ENCODE measurements around the gene EHHADH.

The EHHADH gene

DNA sequence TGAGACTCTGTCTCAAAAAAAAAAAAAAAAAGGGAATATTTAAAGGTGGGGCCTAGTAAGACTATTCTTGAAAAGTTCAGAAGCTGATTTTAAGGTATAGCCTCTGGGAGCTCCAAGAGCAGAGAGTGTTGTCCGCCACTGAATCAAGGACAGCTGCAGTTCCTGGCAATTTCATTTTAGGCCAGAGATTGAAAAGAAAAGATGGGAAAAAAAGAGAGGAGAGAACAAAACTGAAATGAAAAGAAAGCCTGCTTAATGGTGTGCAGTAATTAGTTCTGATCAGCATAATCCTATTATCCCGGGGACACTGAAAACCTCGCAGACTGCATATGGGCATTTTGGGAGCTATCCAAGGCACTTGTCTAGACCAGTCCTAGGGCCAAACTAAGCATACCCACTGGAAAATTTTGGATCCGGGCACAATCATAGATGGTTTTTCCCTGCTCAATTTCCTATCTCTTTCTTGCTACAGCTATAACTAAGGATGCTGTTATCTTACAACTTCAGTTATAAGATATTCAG lies 43.2 kb downstream of the EHHADH start:
- Mint-ChIP-seq H3K27ac (no peak overlapping the region), H3K4me1 (no peaks in the 10 kb centered on the region), H3K4me3 (no peak overlapping the region), H3K9me3 (no peaks in the 10 kb centered on the region), H3K27me3 (ENCODE audit: low read depth) (no peaks in the 10 kb centered on the region), H3K36me3 (ENCODE audit: low read depth) (no peaks in the 10 kb centered on the region)
- TF ChIP-seq, protein P1, sequence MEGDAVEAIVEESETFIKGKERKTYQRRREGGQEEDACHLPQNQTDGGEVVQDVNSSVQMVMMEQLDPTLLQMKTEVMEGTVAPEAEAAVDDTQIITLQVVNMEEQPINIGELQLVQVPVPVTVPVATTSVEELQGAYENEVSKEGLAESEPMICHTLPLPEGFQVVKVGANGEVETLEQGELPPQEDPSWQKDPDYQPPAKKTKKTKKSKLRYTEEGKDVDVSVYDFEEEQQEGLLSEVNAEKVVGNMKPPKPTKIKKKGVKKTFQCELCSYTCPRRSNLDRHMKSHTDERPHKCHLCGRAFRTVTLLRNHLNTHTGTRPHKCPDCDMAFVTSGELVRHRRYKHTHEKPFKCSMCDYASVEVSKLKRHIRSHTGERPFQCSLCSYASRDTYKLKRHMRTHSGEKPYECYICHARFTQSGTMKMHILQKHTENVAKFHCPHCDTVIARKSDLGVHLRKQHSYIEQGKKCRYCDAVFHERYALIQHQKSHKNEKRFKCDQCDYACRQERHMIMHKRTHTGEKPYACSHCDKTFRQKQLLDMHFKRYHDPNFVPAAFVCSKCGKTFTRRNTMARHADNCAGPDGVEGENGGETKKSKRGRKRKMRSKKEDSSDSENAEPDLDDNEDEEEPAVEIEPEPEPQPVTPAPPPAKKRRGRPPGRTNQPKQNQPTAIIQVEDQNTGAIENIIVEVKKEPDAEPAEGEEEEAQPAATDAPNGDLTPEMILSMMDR (IDR thresholded peaks at IDR 0.05; ENCODE audit: unreplicated experiment in 3 of 3), result no peak

DNA sequence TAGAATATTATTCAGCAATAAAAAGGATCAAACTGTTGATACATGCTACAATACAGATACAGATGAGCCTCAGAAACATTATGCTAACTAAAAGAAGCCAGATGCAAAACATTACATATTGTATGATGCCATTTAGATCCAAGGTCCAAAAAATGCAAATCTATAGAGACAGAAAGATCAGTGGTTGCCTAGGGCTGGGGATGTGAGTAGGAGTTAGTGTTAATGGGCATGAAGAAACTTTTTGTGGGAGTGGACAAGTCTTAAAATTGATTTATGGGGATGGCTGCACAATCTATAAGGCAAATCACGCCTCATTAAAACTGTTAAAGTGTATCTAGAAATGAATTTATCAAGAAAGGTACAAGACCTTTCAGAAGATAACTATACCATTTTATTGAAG lies 45.0 kb downstream of the EHHADH start:
- Mint-ChIP-seq H3K27me3 (ENCODE audit: low read depth) (no peaks in the 10 kb centered on the region), H3K27ac (no peak overlapping the region), H3K36me3 (ENCODE audit: low read depth) (no peaks in the 10 kb centered on the region), H3K9me3 (no peaks in the 10 kb centered on the region), H3K4me1 (no peaks in the 10 kb centered on the region), H3K4me3 (no peak overlapping the region)
- TF ChIP-seq, protein P1 (IDR thresholded peaks at IDR 0.05; ENCODE audit: unreplicated experiment in 3 of 3), result no peak

DNA sequence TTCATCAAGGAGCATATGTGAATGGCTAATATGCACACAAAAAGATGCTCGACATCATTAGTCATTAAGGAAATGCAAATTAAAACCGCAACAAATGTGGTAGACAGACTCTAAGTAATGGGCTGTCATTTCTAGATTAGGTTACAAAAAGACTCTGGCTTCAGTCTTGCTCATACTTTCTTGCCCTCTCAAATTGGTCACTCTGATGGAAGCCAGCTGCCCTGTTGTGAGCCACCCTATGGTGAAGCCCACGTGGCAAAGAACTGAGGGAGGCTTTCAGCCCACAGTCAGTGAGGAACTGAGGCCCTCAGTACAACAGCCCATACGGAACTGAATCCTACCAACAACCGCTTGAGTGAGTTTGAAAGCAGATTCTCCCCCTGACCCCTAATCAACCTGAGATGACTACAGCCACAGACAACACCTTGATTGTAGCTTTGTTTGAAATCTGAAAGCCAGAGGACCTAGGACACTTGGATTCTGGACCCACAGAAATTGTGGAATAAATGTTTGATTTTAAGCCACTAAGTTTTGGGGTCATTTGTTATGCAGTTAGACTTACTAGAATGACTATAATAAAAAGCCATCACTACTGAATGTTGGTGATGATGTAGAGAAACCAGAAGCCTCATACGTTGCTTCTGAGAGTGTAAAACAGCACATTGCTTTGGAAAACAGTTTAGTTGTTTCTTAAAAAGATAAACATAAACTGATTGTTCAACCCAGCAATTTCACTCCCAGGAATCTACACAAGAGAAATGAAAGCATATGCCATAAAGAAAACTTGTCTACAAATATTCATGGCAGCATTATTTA lies 45.7 kb downstream of the EHHADH start:
- TF ChIP-seq, protein P1 (IDR thresholded peaks at IDR 0.05; ENCODE audit: unreplicated experiment in 3 of 3), result no peak
- Mint-ChIP-seq H3K27me3 (ENCODE audit: low read depth) (no peaks in the 10 kb centered on the region), H3K4me3 (no peak overlapping the region), H3K36me3 (ENCODE audit: low read depth) (no peaks in the 10 kb centered on the region), H3K27ac (no peak overlapping the region), H3K4me1 (no peaks in the 10 kb centered on the region), H3K9me3 (no peaks in the 10 kb centered on the region)

DNA sequence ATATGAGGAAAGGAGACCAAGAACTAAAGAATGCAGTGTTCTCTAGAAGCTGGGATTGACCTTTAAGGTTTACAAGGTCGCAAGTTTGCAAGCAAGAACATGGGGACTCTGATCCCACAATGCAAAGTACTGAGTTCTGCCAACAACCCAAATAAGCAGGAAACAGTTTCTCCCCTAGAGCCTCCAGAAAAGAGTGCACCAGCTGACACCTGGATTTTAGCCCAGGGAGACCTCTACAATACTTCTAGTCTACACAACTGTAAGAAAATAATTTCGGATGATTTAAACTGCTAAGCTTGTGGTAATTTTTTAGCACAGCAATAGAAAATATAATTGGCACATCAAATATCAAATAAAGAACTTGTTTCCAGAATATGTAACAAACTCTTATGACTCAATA lies 46.4 kb downstream of the EHHADH start:
- Mint-ChIP-seq H3K9me3 (no peaks in the 10 kb centered on the region), H3K27me3 (ENCODE audit: low read depth) (no peaks in the 10 kb centered on the region), H3K4me3 (no peak overlapping the region), H3K4me1 (no peaks in the 10 kb centered on the region), H3K27ac (no peak overlapping the region), H3K36me3 (ENCODE audit: low read depth) (no peaks in the 10 kb centered on the region)
- TF ChIP-seq, protein P1 (IDR thresholded peaks at IDR 0.05; ENCODE audit: unreplicated experiment in 3 of 3), result no peak

DNA sequence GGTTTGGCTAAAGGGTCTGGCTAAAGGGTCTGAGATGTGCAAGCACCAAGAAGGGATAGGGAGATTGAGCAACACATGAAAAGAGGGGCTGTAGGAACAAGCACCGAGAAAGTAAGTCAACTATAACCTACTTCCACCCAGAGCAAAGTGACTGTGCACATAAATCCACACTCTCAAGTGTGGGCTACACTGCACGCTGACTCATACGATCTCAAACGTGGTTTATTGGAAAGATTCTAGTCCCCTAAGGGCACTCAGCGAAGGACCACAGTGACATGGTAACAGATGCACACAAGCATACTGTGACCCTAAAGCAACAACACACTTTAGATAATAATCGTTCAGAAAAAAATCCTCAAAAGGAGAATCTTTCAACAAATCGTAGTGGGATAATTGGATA lies 48.0 kb downstream of the EHHADH start:
- H3K27me3 Mint-ChIP-seq (ENCODE audit: low read depth), result no peaks in the 10 kb centered on the region
- no peaks in the 10 kb centered on the region for H3K4me1 Mint-ChIP-seq
- no peak overlapping the region for H3K4me3 Mint-ChIP-seq
- H3K36me3 Mint-ChIP-seq (ENCODE audit: low read depth), result peaks cover 5% of the 10 kb centered on the region
- H3K27ac Mint-ChIP-seq, result no peak overlapping the region
- TF ChIP-seq, protein P1 (IDR thresholded peaks at IDR 0.05; ENCODE audit: unreplicated experiment in 3 of 3), result no peak
- no peaks in the 10 kb centered on the region for H3K9me3 Mint-ChIP-seq

DNA sequence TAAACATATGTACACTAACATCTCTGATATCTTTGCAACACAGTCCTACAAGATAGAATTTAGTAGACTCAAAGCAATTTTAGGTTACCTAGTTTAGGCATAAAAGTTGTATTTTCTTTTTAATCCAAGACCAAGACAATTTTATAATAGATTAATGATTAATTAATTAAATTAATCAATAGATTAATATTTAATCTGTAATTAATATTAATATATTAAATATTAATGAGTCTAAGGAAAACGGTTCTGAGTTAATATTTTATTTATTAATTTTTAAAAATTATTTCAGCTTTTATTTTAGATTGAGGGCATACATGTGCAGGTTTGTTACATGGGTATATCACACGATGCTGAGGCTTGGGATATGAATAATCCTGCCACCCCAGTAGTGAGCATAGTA lies 49.0 kb downstream of the EHHADH start:
- Mint-ChIP-seq H3K4me1 (no peaks in the 10 kb centered on the region), H3K9me3 (no peaks in the 10 kb centered on the region), H3K36me3 (ENCODE audit: low read depth) (peaks cover 7% of the 10 kb centered on the region)

More for the DNA sequence above, 49.0 kb downstream of the EHHADH start:
- H3K4me3 Mint-ChIP-seq, result no peak overlapping the region
- H3K27me3 Mint-ChIP-seq (ENCODE audit: low read depth), result no peaks in the 10 kb centered on the region
- no peak overlapping the region for H3K27ac Mint-ChIP-seq
- TF ChIP-seq, protein P1 (IDR thresholded peaks at IDR 0.05; ENCODE audit: unreplicated experiment in 3 of 3), result no peak

Data from nephron (organoid).